ENCODE data around the gene GPATCH3. TPM values are rescaled to one million over a fixed set of nuclear protein-coding genes. Genes with fewer than 3 reads are reported as not detected.
A peak's percentile ranks its signal among the peaks of the same experiment; 100 is the strongest.

Gene GPATCH3
- total and polyA plus RNA-seq, 10 donors: 13.3 to 25.8 (median 17.5) TPM

DNA sequence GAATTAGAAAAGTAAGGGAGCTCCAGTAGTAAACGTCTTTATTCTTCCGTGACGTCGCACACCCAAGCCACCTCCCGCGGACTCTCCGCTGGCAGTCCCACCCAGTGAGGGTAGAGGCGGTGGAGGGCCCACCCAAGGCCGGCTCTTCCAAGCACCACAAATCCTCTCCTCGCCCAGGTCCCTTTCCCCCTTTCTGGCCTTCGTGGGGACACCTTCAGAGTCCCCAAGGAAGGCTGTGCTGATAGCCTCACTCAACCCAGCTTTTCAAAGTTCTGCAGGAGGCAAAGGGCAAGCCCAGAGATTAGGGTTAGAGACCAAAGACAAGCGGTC is 9.8 kb downstream of the GPATCH3 start:
- Histone ChIP-seq H3K27ac (peak overlapping the region; percentile 85 to 98 (median 94)), H3K4me1 (peaks cover 12 to 48% (median 32%) of the 10 kb centered on the region in 6 donors), H3K36me3 (peaks cover 0 to 85% (median 67%) of the 10 kb centered on the region in 6 donors), H3K4me3 (peak overlapping the region; percentile 61 to 98 (median 88)), H3K27me3 (replicated peaks in 1 of 7) (no peaks in the 10 kb centered on the region), H3K9me3 (no peaks in the 10 kb centered on the region)
- TF ChIP-seq POLR2A (IDR thresholded peaks at IDR 0.05) (no peak), POLR2AphosphoS5 (IDR thresholded peaks at IDR 0.05) (no peak)
- TF ChIP-seq, protein P1, sequence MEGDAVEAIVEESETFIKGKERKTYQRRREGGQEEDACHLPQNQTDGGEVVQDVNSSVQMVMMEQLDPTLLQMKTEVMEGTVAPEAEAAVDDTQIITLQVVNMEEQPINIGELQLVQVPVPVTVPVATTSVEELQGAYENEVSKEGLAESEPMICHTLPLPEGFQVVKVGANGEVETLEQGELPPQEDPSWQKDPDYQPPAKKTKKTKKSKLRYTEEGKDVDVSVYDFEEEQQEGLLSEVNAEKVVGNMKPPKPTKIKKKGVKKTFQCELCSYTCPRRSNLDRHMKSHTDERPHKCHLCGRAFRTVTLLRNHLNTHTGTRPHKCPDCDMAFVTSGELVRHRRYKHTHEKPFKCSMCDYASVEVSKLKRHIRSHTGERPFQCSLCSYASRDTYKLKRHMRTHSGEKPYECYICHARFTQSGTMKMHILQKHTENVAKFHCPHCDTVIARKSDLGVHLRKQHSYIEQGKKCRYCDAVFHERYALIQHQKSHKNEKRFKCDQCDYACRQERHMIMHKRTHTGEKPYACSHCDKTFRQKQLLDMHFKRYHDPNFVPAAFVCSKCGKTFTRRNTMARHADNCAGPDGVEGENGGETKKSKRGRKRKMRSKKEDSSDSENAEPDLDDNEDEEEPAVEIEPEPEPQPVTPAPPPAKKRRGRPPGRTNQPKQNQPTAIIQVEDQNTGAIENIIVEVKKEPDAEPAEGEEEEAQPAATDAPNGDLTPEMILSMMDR (IDR thresholded peaks at IDR 0.05 in 8 of 11, conservative IDR thresholded peaks at IDR 0.05 in 3 of 11): no peak
- WGBS, 5 donors: 4 to 12% (median 4%) methylated on average over 12 of the region's 12 CpGs
- intact Hi-C loops (cut with DNase I; ENCODE audit: low total_unique reads): no loop called here
- DNase-seq: no peak

DNA sequence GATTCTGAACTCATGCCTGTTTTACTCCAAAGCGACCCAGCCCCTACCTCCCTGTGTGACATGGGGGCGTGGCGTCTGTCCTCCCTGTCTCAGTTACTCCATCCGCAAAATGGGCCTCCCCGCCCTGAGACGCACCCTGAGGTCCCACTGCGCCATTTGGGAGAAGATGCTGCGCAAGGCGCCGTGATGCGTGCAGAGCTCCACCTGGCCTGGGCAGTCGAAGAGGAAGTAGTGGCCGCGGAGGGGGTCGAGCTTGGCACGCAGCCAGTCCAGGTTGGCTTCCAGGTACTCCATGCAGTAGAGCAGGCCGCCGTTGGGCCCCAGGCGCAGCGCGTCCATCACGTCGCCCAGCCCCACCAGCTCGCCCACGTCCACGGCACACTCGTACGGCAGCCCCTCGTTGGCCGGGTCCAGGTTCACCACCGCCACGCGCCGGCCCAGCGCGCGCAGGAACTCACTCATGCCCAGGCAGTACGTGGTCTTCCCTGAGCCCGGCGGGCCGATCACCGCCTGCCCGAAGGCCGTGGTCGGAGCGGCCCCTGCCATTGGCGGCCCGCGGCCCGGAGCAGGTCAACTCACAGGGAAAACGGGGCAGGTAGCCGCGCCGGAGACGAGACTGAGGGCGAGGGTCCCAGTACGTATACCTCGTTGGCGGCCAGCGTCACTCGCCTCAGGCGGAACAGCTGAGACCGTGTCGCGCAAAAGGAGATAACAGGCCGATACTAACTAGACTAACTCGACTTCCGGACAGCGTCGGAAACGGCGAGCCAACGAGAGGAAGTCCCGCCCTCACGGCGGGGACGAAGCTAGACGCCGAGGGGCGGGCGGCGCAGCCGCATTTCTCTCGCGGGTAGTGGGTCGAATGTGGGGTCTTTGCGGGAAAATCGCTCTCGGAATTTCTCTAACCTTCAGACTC is 10.5 kb downstream of the GPATCH3 start, which contains the start of gene GPN2:
Gene GPN2, minus strand, starts transcription at position 733 of the 916 bp plus-strand sequence. Its CDS starts 187 bp downstream, at position 546.
- peaks cover 3 to 85% (median 68%) of the 10 kb centered on the region in 6 donors for H3K36me3 ChIP-seq
- intact Hi-C loops (cut with DNase I; ENCODE audit: low total_unique reads): no loop called here
- peak within 1 kb of the TSS; percentile 85 to 98 (median 94) for H3K27ac ChIP-seq
- peaks cover 12 to 48% (median 32%) of the 10 kb centered on the region in 6 donors for H3K4me1 ChIP-seq
- no peaks in the 10 kb centered on the region for H3K27me3 ChIP-seq (replicated peaks in 1 of 7)
- peak within 1 kb of the TSS; percentile 61 to 98 (median 88) for H3K4me3 ChIP-seq
- 1% methylated on average over 49 to 89 of the region's 89 CpGs for WGBS, 5 donors
- no peaks in the 10 kb centered on the region for H3K9me3 ChIP-seq
- TF ChIP-seq, protein P1 (IDR thresholded peaks at IDR 0.05 in 8 of 11, conservative IDR thresholded peaks at IDR 0.05 in 3 of 11): no peak
- TF ChIP-seq POLR2AphosphoS5 (IDR thresholded peaks at IDR 0.05): peak; percentile 95 to 97 (median 97)
- peak in 1 of 3 donors; percentile 54 for TF ChIP-seq POLR2A (IDR thresholded peaks at IDR 0.05)
- DNase-seq: peak; percentile 95

DNA sequence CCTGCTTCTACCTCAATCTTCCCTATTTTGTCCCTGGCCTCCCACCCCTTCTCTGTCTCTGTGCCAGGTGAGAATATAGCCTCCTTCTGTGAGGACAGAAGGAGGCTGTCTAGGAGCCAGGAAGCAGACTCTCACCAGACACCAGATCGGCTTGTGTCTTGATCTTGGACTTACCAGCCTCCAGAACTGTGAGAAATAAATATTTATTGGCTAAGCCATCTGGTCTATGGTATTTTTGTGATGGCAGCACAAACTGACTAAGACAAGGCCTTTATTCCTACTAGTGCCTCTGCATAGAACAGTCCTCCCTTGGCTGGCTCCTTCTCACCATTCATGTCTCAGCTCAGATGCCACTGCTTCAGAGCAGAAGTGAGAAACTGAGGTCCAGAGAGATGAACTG is 12.0 kb downstream of the GPATCH3 start:
- intact Hi-C loops (cut with DNase I; ENCODE audit: low total_unique reads): no loop called here
- H3K9me3 ChIP-seq: no peaks in the 10 kb centered on the region
- no peak overlapping the region for H3K4me3 ChIP-seq
- no peaks in the 10 kb centered on the region for H3K27me3 ChIP-seq (replicated peaks in 1 of 7)
- no peak for DNase-seq
- H3K27ac ChIP-seq: no peak overlapping the region
- no peak for TF ChIP-seq POLR2A (IDR thresholded peaks at IDR 0.05)
- TF ChIP-seq POLR2AphosphoS5 (IDR thresholded peaks at IDR 0.05): no peak
- TF ChIP-seq, protein P1 (IDR thresholded peaks at IDR 0.05 in 8 of 11, conservative IDR thresholded peaks at IDR 0.05 in 3 of 11): no peak
- H3K4me1 ChIP-seq: peaks cover 12 to 48% (median 32%) of the 10 kb centered on the region in 6 donors
- H3K36me3 ChIP-seq: peaks cover 11 to 85% (median 70%) of the 10 kb centered on the region in 6 donors
- 91 to 100% (median 98%) methylated on average over 1 of the region's 1 CpG for WGBS, 5 donors

DNA sequence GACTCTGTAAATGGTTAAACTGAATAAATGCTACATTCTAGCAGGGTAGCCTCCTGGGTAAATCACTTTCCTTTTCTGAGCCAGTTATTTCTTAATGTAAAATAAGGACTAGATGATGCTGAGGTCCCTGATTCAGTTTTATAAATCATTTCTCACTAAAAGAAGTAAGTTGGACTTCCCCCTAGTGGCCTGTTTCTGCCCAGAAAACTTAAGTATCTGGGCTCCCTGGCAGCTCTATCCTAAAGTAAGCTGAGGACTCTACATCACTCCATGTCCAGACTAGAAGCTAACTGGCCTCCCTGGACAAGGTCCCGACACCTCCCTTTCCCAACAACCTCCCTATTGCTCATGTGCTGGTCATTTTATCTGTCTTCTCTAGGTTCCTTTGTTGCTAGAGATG is 13.1 kb downstream of the GPATCH3 start:
- 88 to 96% (median 94%) methylated on average over 1 of the region's 1 CpG for WGBS, 5 donors
- intact Hi-C loops (cut with DNase I; ENCODE audit: low total_unique reads): no loop called here
- no peak for DNase-seq
- H3K27ac ChIP-seq: no peak overlapping the region
- no peak overlapping the region for H3K4me3 ChIP-seq
- H3K36me3 ChIP-seq: peaks cover 12 to 85% (median 70%) of the 10 kb centered on the region in 6 donors
- H3K27me3 ChIP-seq (replicated peaks in 1 of 7): no peaks in the 10 kb centered on the region
- TF ChIP-seq POLR2AphosphoS5 (IDR thresholded peaks at IDR 0.05): no peak
- TF ChIP-seq, protein P1 (IDR thresholded peaks at IDR 0.05 in 8 of 11, conservative IDR thresholded peaks at IDR 0.05 in 3 of 11): peak in 6 of 11 experiments; percentile 12 to 48 (median 36)
- peaks cover 12 to 48% (median 32%) of the 10 kb centered on the region in 6 donors for H3K4me1 ChIP-seq
- no peaks in the 10 kb centered on the region for H3K9me3 ChIP-seq
